Spinal cord (tissue), 10 donors: ENCODE data around the gene ARHGAP26. TPM values are rescaled to one million over a fixed set of nuclear protein-coding genes. Genes with fewer than 3 reads are reported as not detected.

ENCODE experiments used
- DNase-seq, 6 donors: peaks; one replicate each; pipeline versions ENCODE4 v3.0.0 to v3.0.0-alpha.2; 2013 to 2015; ENCODE audit warnings: low spot score in 6 of 6, low read depth in 4 of 6
- H3K27ac ChIP-seq: one replicate; pipeline ENCODE4 v1.5.1; 2013; ENCODE audit warnings: low read depth, low read length, control low read depth
- H3K27me3 ChIP-seq: one replicate; pipeline ENCODE4 v1.6.1; 2013; ENCODE audit warnings: low read length; ENCODE audit not compliant: control insufficient read depth, insufficient read depth
- H3K36me3 ChIP-seq: one replicate; pipeline ENCODE4 v1.6.1; 2013; ENCODE audit warnings: low read length; ENCODE audit not compliant: control insufficient read depth, insufficient read depth
- H3K4me1 ChIP-seq: one replicate; pipeline ENCODE4 v1.6.1; 2013; ENCODE audit warnings: low read length; ENCODE audit not compliant: control insufficient read depth, insufficient read depth
- H3K4me3 ChIP-seq: one replicate; pipeline ENCODE4 v1.5.1; 2013; ENCODE audit warnings: low read depth, low read length, control low read depth
- H3K9me3 ChIP-seq: one replicate; pipeline ENCODE4 v1.6.1; 2013; ENCODE audit warnings: low read length; ENCODE audit not compliant: control insufficient read depth, insufficient read depth
- WGBS: methylation state at CpG from one replicate; pipeline ENCODE4 v1.1.5; 2013; ENCODE audit warnings: missing lambda C conversion rate; ENCODE audit not compliant: insufficient coverage; 5-methylcytosine and 5-hydroxymethylcytosine counted together
- polyA plus RNA-seq, 2 donors: library from polyadenylated mRNA; unstranded; fragments of 120-200 nt; gene quantifications; one replicate each; pipeline ENCODE4 v1.2.1, GENCODE V29; 2013; ENCODE audit not compliant: insufficient read length in 2 of 2
- total RNA-seq, 2 donors: library from RNA; depleted of rRNA in 1 of 2; stranded (reverse); fragments of 120-200 nt in 1 of 2; fragments of >200 nt in 1 of 2; gene quantifications; one replicate each; pipeline versions ENCODE4 v1.2.3 to v1.2.4, GENCODE V29; 2013 to 2014
- donor health status: healthy.

Gene ARHGAP26
- total and polyA plus RNA-seq, 4 donors = 21.9 to 39.7 (median 22.4) TPM

- Histone ChIP-seq H3K9me3 (no peaks in the 10 kb centered on the region), H3K27ac (peak overlapping the region; percentile 42), H3K4me3 (no peak overlapping the region), H3K36me3 (peaks cover 3% of the 10 kb centered on the region), H3K4me1 (peaks cover 3% of the 10 kb centered on the region), H3K27me3 (no peaks in the 10 kb centered on the region)
- WGBS = no CpG with 5 or more reads among the region's 3 CpGs
- peak in 3 of 6 donors; percentile 26 to 64 (median 59) for DNase-seq
These were observed 131.5 kb downstream of the ARHGAP26 start for GRCh38 chr5:142901476-142902185.

- H3K9me3 ChIP-seq = no peaks in the 10 kb centered on the region
- H3K4me1 ChIP-seq = peaks cover 3% of the 10 kb centered on the region
- peak overlapping the region; percentile 42 for H3K27ac ChIP-seq
- H3K36me3 ChIP-seq = peaks cover 3% of the 10 kb centered on the region
- no peak overlapping the region for H3K4me3 ChIP-seq
- DNase-seq = no peak
- no peaks in the 10 kb centered on the region for H3K27me3 ChIP-seq
- whole genome bisulfite sequencing = 74% methylated on average over 7 of the region's 10 CpGs
These were observed 132.2 kb downstream of the ARHGAP26 start for GRCh38 chr5:142902186-142902965.

DNA sequence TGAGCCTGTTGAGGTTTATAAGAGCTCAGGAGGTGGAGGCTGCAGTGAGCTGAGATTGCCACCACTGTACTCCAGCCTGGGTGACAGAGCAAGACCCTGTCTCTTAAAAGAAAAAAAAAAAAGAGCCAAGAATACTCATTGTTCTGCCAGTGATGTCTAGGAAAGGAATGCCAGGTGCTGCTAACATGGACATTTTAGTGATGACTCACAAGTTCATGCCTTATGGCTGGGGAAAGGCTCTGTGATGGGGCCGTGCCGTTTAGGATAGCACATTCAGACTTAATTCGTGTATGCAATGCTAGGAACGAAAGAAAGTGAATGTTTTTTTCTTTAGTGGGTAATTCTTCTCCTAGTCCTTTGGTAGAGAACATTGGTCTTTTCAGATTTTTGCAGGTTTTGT, 134.2 kb downstream of the ARHGAP26 start:
- H3K9me3 ChIP-seq = no peaks in the 10 kb centered on the region
- no peak overlapping the region for H3K4me3 ChIP-seq
- H3K27me3 ChIP-seq = no peaks in the 10 kb centered on the region
- 93% methylated on average over 2 of the region's 4 CpGs for WGBS
- no peak for DNase-seq
- peaks cover 3% of the 10 kb centered on the region for H3K4me1 ChIP-seq
- H3K27ac ChIP-seq = no peak overlapping the region
- peaks cover 3% of the 10 kb centered on the region for H3K36me3 ChIP-seq

DNA sequence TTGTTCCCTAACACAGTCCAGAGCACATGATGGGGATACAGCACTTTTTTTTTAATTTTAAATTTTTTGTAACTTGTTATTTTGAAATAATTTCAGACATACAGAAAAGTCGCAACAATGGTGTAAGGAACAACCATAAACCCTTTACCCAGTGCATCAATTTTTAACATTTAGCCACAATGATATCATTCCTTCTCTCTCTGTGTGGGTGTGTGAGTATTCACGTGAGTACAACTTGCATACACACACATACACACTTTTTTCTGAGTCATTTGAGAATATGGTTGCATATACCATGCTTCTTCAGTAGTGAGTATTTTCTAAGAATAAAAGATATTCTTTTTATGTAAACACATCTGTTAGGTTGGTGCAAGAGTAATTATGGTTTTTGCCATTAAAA, 135.2 kb downstream of the ARHGAP26 start:
- Histone ChIP-seq H3K36me3 (peaks cover 3% of the 10 kb centered on the region), H3K4me3 (no peak overlapping the region), H3K27me3 (no peaks in the 10 kb centered on the region), H3K9me3 (no peaks in the 10 kb centered on the region), H3K4me1 (peaks cover 3% of the 10 kb centered on the region), H3K27ac (no peak overlapping the region)
- WGBS = no CpG with 5 or more reads among the region's 2 CpGs
- no peak for DNase-seq

DNA sequence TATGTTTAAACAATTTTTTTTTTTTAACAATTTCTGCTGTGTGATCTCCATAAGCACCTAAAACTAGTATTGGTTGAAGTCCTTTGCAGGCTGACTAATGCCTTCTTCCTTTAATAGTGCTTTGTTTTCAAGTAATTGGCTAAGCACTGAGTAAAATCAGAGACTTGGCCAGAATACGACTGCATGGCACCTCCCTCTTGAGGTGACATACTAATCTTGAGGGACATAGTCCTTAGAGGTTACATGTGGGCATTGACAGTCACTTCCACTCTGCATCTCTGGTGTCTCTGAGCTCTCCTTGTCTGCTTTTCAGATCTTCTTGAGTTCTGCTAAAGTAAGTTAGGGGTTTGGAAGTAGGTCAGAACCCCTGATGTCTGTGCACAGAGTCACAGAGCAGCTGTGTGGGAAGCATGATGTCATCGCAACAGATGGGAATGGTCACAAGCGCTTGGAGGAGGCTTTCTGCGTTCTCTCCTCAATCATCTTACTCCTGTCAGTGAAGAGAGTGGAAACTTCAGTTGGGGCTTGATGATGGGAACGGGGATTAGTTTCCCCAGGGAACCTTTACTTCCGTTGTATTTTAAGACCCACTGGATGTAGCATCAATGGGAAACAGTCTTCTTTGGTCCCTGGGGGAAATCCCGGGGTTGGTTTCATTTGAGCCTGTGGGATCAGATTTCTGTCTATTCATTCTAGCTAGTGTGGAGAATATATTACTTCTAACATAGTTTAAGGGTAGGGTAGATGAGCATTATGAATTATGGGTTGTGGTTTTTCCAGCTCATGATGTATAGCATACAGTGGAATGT, 136.9 kb downstream of the ARHGAP26 start:
- no peak for DNase-seq
- Histone ChIP-seq H3K4me1 (no peaks in the 10 kb centered on the region), H3K4me3 (no peak overlapping the region), H3K9me3 (no peaks in the 10 kb centered on the region), H3K36me3 (peaks cover 3% of the 10 kb centered on the region), H3K27ac (no peak overlapping the region), H3K27me3 (no peaks in the 10 kb centered on the region)
- 95% methylated on average over 4 of the region's 7 CpGs for WGBS

DNA sequence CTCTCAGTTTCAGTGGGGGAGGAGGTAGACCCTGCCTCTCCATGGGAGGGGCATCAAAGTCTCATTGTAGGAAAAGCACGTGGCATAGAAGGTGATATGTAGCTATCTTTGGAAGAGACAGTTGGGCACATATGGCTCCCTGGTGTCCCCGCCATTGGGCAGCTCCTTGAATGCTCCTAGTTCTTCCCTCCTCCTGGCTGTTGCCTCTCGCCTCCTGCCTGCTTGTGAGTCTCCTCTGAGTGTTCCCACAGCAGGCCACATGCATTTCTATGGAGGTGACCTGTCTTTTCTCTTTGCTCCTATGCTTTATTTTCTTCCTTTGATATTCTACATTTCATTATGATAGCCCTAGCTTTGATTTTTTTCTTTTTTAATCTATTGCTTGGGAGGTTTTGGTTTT, 138.5 kb downstream of the ARHGAP26 start:
- no peak overlapping the region for H3K27ac ChIP-seq
- no peaks in the 10 kb centered on the region for H3K9me3 ChIP-seq
- peaks cover 6% of the 10 kb centered on the region for H3K36me3 ChIP-seq
- H3K4me3 ChIP-seq = no peak overlapping the region
- WGBS = 79% methylated on average over 3 of the region's 3 CpGs
- no peaks in the 10 kb centered on the region for H3K4me1 ChIP-seq
- H3K27me3 ChIP-seq = no peaks in the 10 kb centered on the region
- DNase-seq = no peak

DNA sequence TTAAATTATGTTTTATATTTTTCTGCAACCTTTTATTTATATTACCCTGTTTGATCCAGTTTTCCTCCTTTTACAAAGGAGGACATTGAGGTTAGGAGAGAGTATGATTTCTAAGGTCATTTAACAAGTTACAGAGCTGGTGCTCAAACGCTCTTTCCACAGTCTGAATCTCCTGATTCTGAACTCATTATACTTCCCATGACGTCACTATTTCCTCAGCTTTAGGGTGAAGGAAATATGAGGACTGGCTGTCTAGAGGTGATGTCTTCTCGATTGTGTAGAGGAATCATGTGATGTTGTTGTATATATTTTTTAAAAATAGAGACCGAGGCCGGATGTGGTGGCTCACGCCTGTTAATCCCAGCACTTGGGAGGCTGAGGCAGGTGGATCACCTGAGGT, 140.0 kb downstream of the ARHGAP26 start:
- H3K9me3 ChIP-seq = no peaks in the 10 kb centered on the region
- no peak overlapping the region for H3K4me3 ChIP-seq
- H3K36me3 ChIP-seq = peaks cover 3% of the 10 kb centered on the region
- no peaks in the 10 kb centered on the region for H3K27me3 ChIP-seq
- H3K27ac ChIP-seq = no peak overlapping the region
- H3K4me1 ChIP-seq = no peaks in the 10 kb centered on the region
- no peak for DNase-seq
- 100% methylated on average over 4 of the region's 6 CpGs for WGBS

- Histone ChIP-seq H3K27ac (no peak overlapping the region), H3K9me3 (no peaks in the 10 kb centered on the region), H3K4me1 (no peaks in the 10 kb centered on the region), H3K27me3 (no peaks in the 10 kb centered on the region), H3K4me3 (no peak overlapping the region), H3K36me3 (peaks cover 3% of the 10 kb centered on the region)
- DNase-seq = no peak
- 79% methylated on average over 2 of the region's 3 CpGs for WGBS
These were observed 141.0 kb downstream of the ARHGAP26 start for GRCh38 chr5:142911170-142911569.

- DNase-seq = no peak
- Histone ChIP-seq H3K9me3 (no peaks in the 10 kb centered on the region), H3K4me3 (no peak overlapping the region), H3K27ac (no peak overlapping the region), H3K4me1 (no peaks in the 10 kb centered on the region), H3K36me3 (peaks cover 3% of the 10 kb centered on the region), H3K27me3 (no peaks in the 10 kb centered on the region)
These were observed 141.6 kb downstream of the ARHGAP26 start for GRCh38 chr5:142911775-142912174.
